Fibroblast of lung (primary cell): ENCODE measurements around the gene ARPIN. TPM values are rescaled to one million over a fixed set of nuclear protein-coding genes. Genes with fewer than 3 reads are reported as not detected.

Experiments
- DNase-seq, 2 donors: peaks; one replicate each; pipeline versions ENCODE4 v3.0.0 to v3.0.0-alpha.2; 2010; ENCODE audit warnings: low read depth in 2 of 2
- H2AFZ ChIP-seq: 2 replicates; pipeline ENCODE4 v1.5.1; 2012; ENCODE audit warnings: low read length, control low read depth, inconsistent platforms
- H3K27ac ChIP-seq: 2 replicates; pipeline ENCODE4 v1.5.1; 2011; ENCODE audit warnings: low read length, control low read depth; ENCODE audit not compliant: insufficient read depth
- H3K27me3 ChIP-seq: 2 replicates; pipeline ENCODE4 v1.5.1; 2011; ENCODE audit warnings: mild to moderate bottlenecking, low read length; ENCODE audit not compliant: control insufficient read depth, insufficient read depth
- H3K36me3 ChIP-seq: 2 replicates; pipeline ENCODE4 v1.5.1; 2011; ENCODE audit warnings: low read length; ENCODE audit not compliant: control insufficient read depth, insufficient read depth
- H3K4me1 ChIP-seq: 2 replicates; pipeline ENCODE4 v1.5.1; 2011; ENCODE audit warnings: low read length; ENCODE audit not compliant: control insufficient read depth, insufficient read depth; ENCODE audit errors: extremely low read depth
- H3K4me2 ChIP-seq: 2 replicates; pipeline ENCODE4 v1.5.1; 2011; ENCODE audit warnings: low read length, control low read depth; ENCODE audit not compliant: insufficient read depth; ENCODE audit errors: extremely low read depth
- H3K4me3 ChIP-seq, 4 experiments: fragments of 200-600 bp in 1 of 4; sonication (generic) in 1 of 4; replicated peaks in 1 of 4; 2 replicates each; pipeline ENCODE4 v1.5.1; 2011 to 2016; ENCODE audit warnings: low read length in 4 of 4, low read depth in 3 of 4, mild to moderate bottlenecking in 3 of 4, control low read depth in 2 of 4, inconsistent platforms in 1 of 4, mixed read lengths in 1 of 4; ENCODE audit not compliant: insufficient read depth in 1 of 4; ENCODE audit errors: control extremely low read depth in 1 of 4
- H3K79me2 ChIP-seq: 2 replicates; pipeline ENCODE4 v1.5.1; 2012; ENCODE audit warnings: mild to moderate bottlenecking, low read length, inconsistent platforms; ENCODE audit not compliant: control insufficient read depth, insufficient read depth
- H3K9ac ChIP-seq: 2 replicates; pipeline ENCODE4 v1.5.1; 2011; ENCODE audit warnings: mild to moderate bottlenecking, low read length, control low read depth; ENCODE audit not compliant: insufficient read depth
- H3K9me3 ChIP-seq: 2 replicates; pipeline ENCODE4 v1.5.1; 2012; ENCODE audit warnings: low read depth, low read length; ENCODE audit not compliant: control insufficient read depth, insufficient read depth
- H4K20me1 ChIP-seq: 2 replicates; pipeline ENCODE4 v1.5.1; 2011; ENCODE audit warnings: low read length; ENCODE audit not compliant: control insufficient read depth, insufficient read depth; ENCODE audit errors: extremely low read depth
- CTCF ChIP-seq, 2 donors: IDR thresholded peaks in 1 of 2; conservative IDR thresholded peaks in 1 of 2; 1 replicate in 1 of 2; 2 replicates in 1 of 2; pipeline ENCODE4 v1.5.1; 2011 to 2012; ENCODE audit warnings: low read length in 2 of 2, control low read depth in 1 of 2, inconsistent platforms in 1 of 2, low read depth in 1 of 2, mild to moderate bottlenecking in 1 of 2
- EZH2 ChIP-seq: IDR thresholded peaks from 2 replicates; pipeline ENCODE4 v1.5.1; 2012; ENCODE audit warnings: low read length, control low read depth, mild to moderate bottlenecking; ENCODE audit errors: missing control alignments
- polyA plus RNA-seq, 2 donors: library from polyadenylated mRNA; depleted of rRNA in 1 of 2; stranded (reverse) in 1 of 2; unstranded in 1 of 2; fragments of >200 nt; gene quantifications; 2 replicates each; pipeline ENCODE4 v1.2.1, GENCODE V29; 2011 to 2012; ENCODE audit warnings: missing spikeins in 1 of 2
- total RNA-seq: library from RNA; depleted of rRNA; stranded (reverse); fragments of >200 nt; gene quantifications from 2 replicates; pipeline ENCODE4 v1.2.1, GENCODE V29; 2014

ARPIN gene
- total and polyA plus RNA-seq, 2 donors (not counting 1 experiment from before 2014, with no cell fraction given) = 13.2 to 13.4 TPM

GRCh38 chr15:89883518-89883917 lies 29.2 kb downstream of the ARPIN start:
- H3K9ac ChIP-seq = no peak overlapping the region
- no peak overlapping the region for H3K4me2 ChIP-seq
- no peak overlapping the region for H3K27ac ChIP-seq
- TF ChIP-seq CTCF (conservative IDR thresholded peaks at IDR 0.05 in 1 of 2, IDR thresholded peaks at IDR 0.05 in 1 of 2; ENCODE audit: low read depth in 1 of 2, low read length in 2 of 2) (no peak), EZH2 (no peak)
- H3K79me2 ChIP-seq = no peaks in the 10 kb centered on the region
- no peak for DNase-seq
- H3K27me3 ChIP-seq = no peaks in the 10 kb centered on the region
- H3K36me3 ChIP-seq = no peaks in the 10 kb centered on the region
- no peak overlapping the region for H2AFZ ChIP-seq
- no peaks in the 10 kb centered on the region for H3K9me3 ChIP-seq
- no peaks in the 10 kb centered on the region for H4K20me1 ChIP-seq
- H3K4me3 ChIP-seq = no peak overlapping the region
- H3K4me1 ChIP-seq = no peaks in the 10 kb centered on the region

- Histone ChIP-seq H3K4me2 (no peak overlapping the region), H4K20me1 (no peaks in the 10 kb centered on the region), H3K9me3 (no peaks in the 10 kb centered on the region), H3K27me3 (no peaks in the 10 kb centered on the region), H3K36me3 (no peaks in the 10 kb centered on the region), H3K4me3 (no peak overlapping the region), H3K4me1 (no peaks in the 10 kb centered on the region), H2AFZ (no peak overlapping the region), H3K79me2 (no peaks in the 10 kb centered on the region), H3K9ac (no peak overlapping the region), H3K27ac (no peak overlapping the region)
- no peak for DNase-seq
- TF ChIP-seq EZH2 = no peak
- no peak for TF ChIP-seq CTCF (conservative IDR thresholded peaks at IDR 0.05 in 1 of 2, IDR thresholded peaks at IDR 0.05 in 1 of 2; ENCODE audit: low read depth in 1 of 2, low read length in 2 of 2)
Measured at GRCh38 chr15:89880727-89881126, 32.0 kb downstream of the ARPIN start.

- TF ChIP-seq CTCF (conservative IDR thresholded peaks at IDR 0.05 in 1 of 2, IDR thresholded peaks at IDR 0.05 in 1 of 2; ENCODE audit: low read depth in 1 of 2, low read length in 2 of 2) (no peak), EZH2 (no peak)
- H3K36me3 ChIP-seq = no peaks in the 10 kb centered on the region
- no peak overlapping the region for H2AFZ ChIP-seq
- H3K79me2 ChIP-seq = no peaks in the 10 kb centered on the region
- H4K20me1 ChIP-seq = no peaks in the 10 kb centered on the region
- H3K9ac ChIP-seq = no peak overlapping the region
- no peak overlapping the region for H3K27ac ChIP-seq
- H3K27me3 ChIP-seq = no peaks in the 10 kb centered on the region
- H3K4me2 ChIP-seq = no peak overlapping the region
- no peaks in the 10 kb centered on the region for H3K9me3 ChIP-seq
- no peak for DNase-seq
- H3K4me3 ChIP-seq = no peak overlapping the region
- H3K4me1 ChIP-seq = no peaks in the 10 kb centered on the region
Measured at GRCh38 chr15:89878323-89878722, 34.4 kb downstream of the ARPIN start.
